ENCODE measurements around the gene ITGB4. TPM values are rescaled to one million over a fixed set of nuclear protein-coding genes. Genes with fewer than 3 reads are reported as not detected.
"Not testable (repeated sequence)": the region's sequence is repeated elsewhere in the genome, so short reads cannot be mapped to it uniquely, and the experiment has no call there.

The ITGB4 gene
- total RNA-seq, 4 donors from 2014 or later, result 196 to 323 (median 229) TPM

GRCh38 chr17:75777296-75777922 lies 56.1 kb downstream of the ITGB4 start:
- Histone ChIP-seq H3K27ac (peak overlapping the region; percentile 98 to 100 (median 99)), H3K4me3 (peak overlapping the region in 3 of 4 donors; percentile 78 to 97 (median 87)), H3K27me3 (no peaks in the 10 kb centered on the region), H3K36me3 (peaks cover 0 to 19% (median 5%) of the 10 kb centered on the region in 4 donors), H3K9me3 (no peaks in the 10 kb centered on the region), H3K4me1 (peaks cover 7 to 34% (median 24%) of the 10 kb centered on the region in 4 donors)
- no peak for DNase-seq
- 11 to 20% methylated on average over 1 to 2 of the region's 2 CpGs for WGBS, 2 donors (ENCODE audit: low coverage in 1 of 2)
- intact Hi-C loops (cut with DNase I; ENCODE audit: low total_unique reads), result no loop called here
- no peak for TF ChIP-seq EP300 (IDR thresholded peaks at IDR 0.05; ENCODE audit: low read depth)
- in situ Hi-C loops (cut with MboI; ENCODE audit: low pct_ligation_motif_present in 1 of 4, low pct_unique_long_range_greater_than_20kb in 1 of 4, low sequenced_read_pairs in 3 of 4), result no loop called here

GRCh38 chr17:75778066-75778860 lies 57.0 kb downstream of the ITGB4 start:
- peak in 2 of 3 donors; percentile 7 to 9 for TF ChIP-seq POLR2AphosphoS5 (IDR thresholded peaks at IDR 0.05)
- intact Hi-C loops (cut with DNase I; ENCODE audit: low total_unique reads); in situ Hi-C loops (cut with MboI; ENCODE audit: low pct_ligation_motif_present in 1 of 4, low pct_unique_long_range_greater_than_20kb in 1 of 4, low sequenced_read_pairs in 3 of 4); DNase-seq; H3K27me3 ChIP-seq; H3K9me3 ChIP-seq: not testable (repeated sequence)
- H3K36me3 ChIP-seq, result peaks cover 0 to 19% (median 5%) of the 10 kb centered on the region in 4 donors
- H3K4me1 ChIP-seq, result peaks cover 7 to 43% (median 26%) of the 10 kb centered on the region in 4 donors
- H3K27ac ChIP-seq, result peak overlapping the region; percentile 98 to 100 (median 99)
- WGBS, 2 donors (ENCODE audit: low coverage in 1 of 2), result 0 to 1% methylated on average over 3 to 19 of the region's 19 CpGs
- H3K4me3 ChIP-seq, result peak overlapping the region; percentile 78 to 97 (median 84)

- 1% methylated on average over 37 of the region's 38 CpGs; no CpG with 5 or more reads in 1 of the 2 donors for WGBS, 2 donors (ENCODE audit: low coverage in 1 of 2)
- H3K4me3 ChIP-seq, result peak overlapping the region; percentile 78 to 97 (median 84)
- intact Hi-C loops (cut with DNase I; ENCODE audit: low total_unique reads) (no loop called here), in situ Hi-C loops (cut with MboI; ENCODE audit: low pct_ligation_motif_present in 1 of 4, low pct_unique_long_range_greater_than_20kb in 1 of 4, low sequenced_read_pairs in 3 of 4) (no loop called here)
- peaks cover 11 to 49% (median 32%) of the 10 kb centered on the region in 4 donors for H3K4me1 ChIP-seq
- TF ChIP-seq POLR2AphosphoS5 (IDR thresholded peaks at IDR 0.05), result no peak
- TF ChIP-seq CTCF (IDR thresholded peaks at IDR 0.05), result peak; percentile 56 to 85 (median 60)
- DNase-seq, result peak; percentile 70
- no peaks in the 10 kb centered on the region for H3K27me3 ChIP-seq
- H3K27ac ChIP-seq, result peak overlapping the region; percentile 98 to 100 (median 99)
- no peaks in the 10 kb centered on the region for H3K9me3 ChIP-seq
- peaks cover 0 to 19% (median 5%) of the 10 kb centered on the region in 4 donors for H3K36me3 ChIP-seq
These were observed 57.6 kb downstream of the ITGB4 start for GRCh38 chr17:75778861-75779249.

GRCh38 chr17:75779250-75779986 lies 58.2 kb downstream of the ITGB4 start:
- Histone ChIP-seq H3K4me1 (peaks cover 12 to 53% (median 36%) of the 10 kb centered on the region in 4 donors), H3K4me3 (peak overlapping the region; percentile 78 to 97 (median 84)), H3K27ac (peak overlapping the region; percentile 98 to 100 (median 99)), H3K36me3 (peaks cover 0 to 19% (median 5%) of the 10 kb centered on the region in 4 donors), H3K27me3 (no peaks in the 10 kb centered on the region), H3K9me3 (no peaks in the 10 kb centered on the region)
- in situ Hi-C loops (cut with MboI; ENCODE audit: low pct_ligation_motif_present in 1 of 4, low pct_unique_long_range_greater_than_20kb in 1 of 4, low sequenced_read_pairs in 3 of 4) (no loop called here), intact Hi-C loops (cut with DNase I; ENCODE audit: low total_unique reads) (no loop called here)
- DNase-seq, result peak; percentile 96
- TF ChIP-seq POLR2A (IDR thresholded peaks at IDR 0.05), result peak; percentile 100
- TF ChIP-seq EP300 (IDR thresholded peaks at IDR 0.05; ENCODE audit: low read depth), result peak; percentile 87
- TF ChIP-seq CTCF (IDR thresholded peaks at IDR 0.05), result peak in 1 of 5 experiments; percentile 36
- TF ChIP-seq POLR2AphosphoS5 (IDR thresholded peaks at IDR 0.05), result peak; percentile 100
- WGBS, 2 donors (ENCODE audit: low coverage in 1 of 2), result 0 to 1% methylated on average over 9 to 51 of the region's 84 CpGs

All from transverse colon (tissue), 4 donors.